ENCODE data around the gene SCUBE1.
"Not testable (repeated sequence)": the region's sequence is repeated elsewhere in the genome, so short reads cannot be mapped to it uniquely, and the experiment has no call there.

Gene SCUBE1

DNA sequence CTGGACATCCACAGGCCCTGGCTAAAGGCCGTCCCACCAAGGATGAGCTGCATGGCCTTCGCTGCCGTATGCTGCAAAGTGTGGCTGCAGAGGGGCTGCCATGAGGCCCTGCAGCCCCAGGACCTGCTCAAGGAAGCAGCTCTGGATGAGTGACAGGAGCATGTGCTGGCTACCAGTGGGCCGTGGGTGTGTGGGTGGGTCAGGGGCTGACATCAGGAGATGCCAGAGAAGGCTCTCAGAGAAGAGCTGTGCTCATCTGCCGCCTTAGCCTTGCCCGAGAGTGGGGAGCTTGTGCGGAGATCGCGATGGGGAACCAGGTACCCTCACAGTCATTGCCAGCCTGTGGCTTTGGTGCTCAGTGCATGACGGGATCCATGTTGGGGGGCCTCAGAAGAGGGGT is 41.3 kb downstream of the SCUBE1 start:
- DNase-seq (ENCODE audit: low read depth): no peak

DNA sequence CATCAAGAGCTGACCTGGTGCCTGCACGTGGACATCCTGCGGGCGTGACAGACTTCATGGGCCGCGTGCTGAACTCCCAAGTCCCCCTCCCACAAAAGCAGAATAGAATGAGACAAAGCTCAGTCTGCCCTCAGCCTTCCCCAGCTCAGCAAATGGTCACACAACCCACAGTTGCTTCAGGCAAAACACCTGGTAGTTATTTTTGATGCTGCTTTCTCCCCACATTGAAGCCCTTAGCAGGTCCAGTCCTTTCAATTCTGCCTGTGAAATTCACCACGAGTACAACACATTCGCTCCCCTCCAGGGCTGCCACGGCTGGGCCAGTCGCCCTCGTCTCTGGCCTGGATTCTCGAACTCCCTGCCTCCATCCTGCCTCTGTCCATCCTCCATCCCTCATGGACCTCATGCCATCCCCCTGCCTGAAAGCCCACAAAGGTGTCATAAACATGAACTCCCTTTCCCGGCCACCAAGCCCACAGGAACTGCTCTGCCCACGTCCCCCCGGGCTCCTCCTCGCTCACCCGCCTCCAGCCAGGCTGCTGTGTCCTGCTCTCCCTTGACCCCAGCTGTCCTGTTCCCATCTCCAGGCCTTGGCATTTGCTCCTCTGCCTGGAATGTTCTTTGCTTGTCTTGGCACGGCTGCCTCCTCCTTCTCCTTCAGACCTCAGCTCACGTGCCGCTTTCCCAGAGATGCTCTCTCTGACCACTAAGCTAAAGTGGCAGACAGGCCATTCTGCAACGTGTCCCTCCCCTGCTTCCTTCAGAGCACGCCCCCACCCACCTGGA is 42.1 kb downstream of the SCUBE1 start:
- no peak for DNase-seq (ENCODE audit: low read depth)

GRCh38 chr22:43299736-43300135 is 43.4 kb downstream of the SCUBE1 start:
- no peak for DNase-seq (ENCODE audit: low read depth)

- DNase-seq (ENCODE audit: low read depth): no peak
Measured at GRCh38 chr22:43298062-43298801, 44.9 kb downstream of the SCUBE1 start.

DNA sequence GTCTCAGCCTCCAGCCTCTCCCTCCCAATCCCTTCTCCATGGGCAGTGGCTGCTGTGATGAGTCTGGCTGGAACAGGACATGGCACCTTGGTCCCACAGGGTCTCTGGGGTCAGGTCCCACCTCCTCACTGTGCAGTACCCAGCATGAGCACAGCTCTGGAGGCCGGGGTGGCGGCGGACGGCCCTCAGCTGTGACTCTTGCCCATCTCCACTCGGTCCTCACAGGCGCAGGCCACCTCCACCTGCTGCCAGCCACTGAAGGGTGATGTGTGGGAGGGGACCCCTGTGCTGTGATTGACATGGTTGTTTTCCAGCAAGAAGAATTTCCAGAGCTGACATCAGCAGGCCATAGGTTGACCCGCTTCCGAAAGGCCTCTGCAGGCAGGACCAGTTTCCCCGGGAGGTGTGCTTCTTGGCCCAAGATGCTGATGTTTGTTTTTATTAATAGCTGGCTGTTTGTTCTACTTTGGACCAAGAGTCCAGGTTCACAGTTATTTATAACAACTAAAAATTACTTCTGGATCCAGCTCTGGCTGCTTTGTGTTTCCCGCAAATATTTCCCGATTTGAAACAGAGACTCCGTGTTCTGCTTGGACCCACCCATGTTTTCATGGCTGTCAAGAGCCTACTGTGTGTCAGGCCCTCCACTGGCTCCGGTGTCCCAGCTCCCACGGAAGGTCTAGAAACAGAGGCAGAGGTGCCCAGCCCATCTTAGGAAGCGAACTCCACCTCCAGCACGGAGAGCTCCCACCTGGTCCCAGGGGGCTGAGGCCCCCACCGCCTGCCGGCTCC is 45.7 kb downstream of the SCUBE1 start:
- no peak for DNase-seq (ENCODE audit: low read depth)

DNA sequence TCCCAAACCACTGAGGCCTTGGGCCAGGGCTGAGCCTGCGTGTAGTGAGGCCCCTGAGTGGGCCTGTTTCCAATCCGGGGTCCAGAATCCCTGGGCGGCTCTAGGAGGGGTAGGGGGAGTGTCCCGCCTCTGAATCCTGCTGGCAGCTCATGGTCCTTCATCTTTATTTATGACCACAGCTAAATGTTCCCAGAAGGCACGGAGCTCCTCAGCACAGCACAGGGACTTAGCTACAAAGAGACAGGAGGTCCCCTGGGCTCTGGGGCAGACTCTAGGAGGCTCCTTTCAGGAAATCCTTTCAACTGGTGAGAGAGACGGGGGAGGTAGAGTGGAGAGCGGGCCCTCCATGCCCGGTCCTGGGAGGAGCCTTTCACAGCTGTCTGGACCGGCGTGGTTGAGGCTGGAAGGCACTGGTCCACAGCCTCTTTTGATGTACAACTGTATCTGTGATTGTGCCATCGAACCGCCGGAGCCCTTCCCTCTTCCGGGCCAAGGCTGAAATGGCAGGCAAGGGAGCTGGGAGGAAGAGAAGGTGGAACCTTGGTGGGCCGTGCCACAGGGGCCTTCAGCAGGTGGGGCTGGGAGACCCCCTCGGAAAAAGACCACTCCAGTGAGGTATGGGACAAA is 46.8 kb downstream of the SCUBE1 start:
- no peak for DNase-seq (ENCODE audit: low read depth)

DNA sequence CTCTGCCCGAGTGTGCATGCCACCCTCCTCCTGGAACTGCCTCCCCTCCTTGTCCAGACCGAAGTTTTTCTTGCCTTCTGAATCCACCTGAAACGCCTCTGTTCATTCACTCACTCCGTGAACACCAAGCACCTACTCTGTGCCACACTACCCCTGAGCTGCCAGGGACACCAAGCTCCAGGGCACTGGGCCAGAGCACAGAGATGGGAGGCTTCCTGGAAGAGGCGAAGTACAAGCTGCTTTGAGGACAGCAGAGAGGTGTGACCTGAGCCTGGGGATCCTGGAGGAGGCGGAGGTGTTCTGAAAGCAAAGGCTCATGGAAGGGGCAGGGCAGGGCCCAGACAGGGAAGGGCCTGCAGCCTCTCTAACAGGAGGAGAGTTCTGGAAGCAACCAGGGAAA is 47.5 kb downstream of the SCUBE1 start:
- no peak for DNase-seq (ENCODE audit: low read depth)

GRCh38 chr22:43295173-43295572 is 48.0 kb downstream of the SCUBE1 start:
- DNase-seq (ENCODE audit: low read depth): no peak

GRCh38 chr22:43293655-43294392 is 49.3 kb downstream of the SCUBE1 start:
- DNase-seq (ENCODE audit: low read depth): no peak

GRCh38 chr22:43293259-43293654 is 49.9 kb downstream of the SCUBE1 start:
- DNase-seq (ENCODE audit: low read depth): no peak

DNA sequence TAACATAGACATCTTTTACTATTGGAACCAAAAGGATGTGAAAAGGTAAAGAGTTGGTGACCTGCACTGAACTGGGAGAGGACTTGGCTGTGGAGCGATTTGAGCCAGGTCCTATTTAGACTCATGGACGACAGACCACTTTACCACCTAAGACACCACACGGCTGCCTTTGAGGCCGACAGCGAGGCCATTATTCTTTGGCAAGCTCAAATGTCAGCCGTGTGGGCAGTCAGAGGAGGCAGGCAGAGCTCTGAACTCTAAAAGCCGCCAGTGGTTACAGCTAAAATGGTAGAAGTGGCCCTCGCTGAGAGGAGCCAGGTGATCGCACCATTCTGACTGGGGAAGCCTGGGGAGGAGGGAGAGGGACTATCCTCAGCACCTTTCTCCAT is 50.5 kb downstream of the SCUBE1 start:
- DNase-seq (ENCODE audit: low read depth): no peak

GRCh38 chr22:43291381-43291780 is 51.8 kb downstream of the SCUBE1 start:
- DNase-seq (ENCODE audit: low read depth): no peak

- DNase-seq (ENCODE audit: low read depth): no peak
Measured at GRCh38 chr22:43289976-43290721, 53.0 kb downstream of the SCUBE1 start.

GRCh38 chr22:43289531-43289963 is 53.6 kb downstream of the SCUBE1 start:
- no peak for DNase-seq (ENCODE audit: low read depth)

GRCh38 chr22:43288807-43289420 is 54.3 kb downstream of the SCUBE1 start:
- no peak for DNase-seq (ENCODE audit: low read depth)

GRCh38 chr22:43288378-43288777 is 54.8 kb downstream of the SCUBE1 start:
- DNase-seq (ENCODE audit: low read depth): no peak

DNA sequence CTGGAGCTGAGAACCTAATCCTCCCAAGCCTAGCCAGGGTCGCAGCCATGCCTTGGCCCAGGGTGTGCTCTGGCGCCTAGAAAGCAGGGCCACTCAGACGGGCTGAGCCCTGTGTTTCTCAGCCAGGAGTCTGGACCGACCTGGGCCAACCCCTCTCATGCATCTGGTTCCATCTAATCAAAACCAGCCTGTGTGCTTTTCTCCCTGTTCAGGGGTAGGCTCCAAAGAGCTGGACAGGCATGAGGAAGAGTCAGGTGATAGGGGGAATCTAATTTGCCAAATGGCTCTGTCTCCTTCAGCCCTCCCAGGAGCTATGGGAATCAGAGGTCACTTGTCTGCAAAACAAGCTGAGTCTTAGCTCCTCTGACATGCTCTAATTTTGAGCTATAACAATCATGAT is 55.7 kb downstream of the SCUBE1 start:
- no peak for DNase-seq (ENCODE audit: low read depth)

- no peak for DNase-seq (ENCODE audit: low read depth)
Measured at GRCh38 chr22:43281394-43281793, 61.8 kb downstream of the SCUBE1 start.

GRCh38 chr22:43280523-43280886 is 62.7 kb downstream of the SCUBE1 start:
- DNase-seq (ENCODE audit: low read depth): not testable (repeated sequence)

GRCh38 chr22:43279867-43280522 is 63.2 kb downstream of the SCUBE1 start:
- DNase-seq (ENCODE audit: low read depth): no peak

All from activated T-helper 1 cell treated with Interleukin-2 at 50 U/mL for 16 hours (primary cell).